Measurements from ENCODE around the gene ZNF710. TPM values are rescaled to one million over a fixed set of nuclear protein-coding genes. Genes with fewer than 3 reads are reported as not detected.
A peak's percentile ranks its signal among the peaks of the same experiment; 100 is the strongest.
"Not testable (repeated sequence)": the region's sequence is repeated elsewhere in the genome, so short reads cannot be mapped to it uniquely, and the experiment has no call there.

ZNF710 gene
- polyA plus RNA-seq (ENCODE audit: insufficient read length in 3 of 3) = 10 to 100 TPM; 15.8 to 17.4 (median 16.9) TPM

GRCh38 chr15:90001062-90001682, at the start of gene ZNF710:
Gene ZNF710 (plus strand): TSS chr15:90001324. CDS start chr15:90067138, 65,814 bp downstream.
- DNase-seq (ENCODE audit: low read depth in 3 of 3, low spot score in 2 of 3) = peak in 1 of 3 donors; percentile 54

- no peak for DNase-seq (ENCODE audit: low read depth in 3 of 3, low spot score in 2 of 3)
Observed at GRCh38 chr15:89954541-89954940, 46.6 kb upstream of the ZNF710 start.

GRCh38 chr15:89955449-89955998, 45.6 kb upstream of the ZNF710 start:
- DNase-seq (ENCODE audit: low read depth in 3 of 3, low spot score in 2 of 3) = not testable (repeated sequence)

- DNase-seq (ENCODE audit: low read depth in 3 of 3, low spot score in 2 of 3) = no peak
Observed at GRCh38 chr15:89958107-89958805, 42.9 kb upstream of the ZNF710 start.

- DNase-seq (ENCODE audit: low read depth in 3 of 3, low spot score in 2 of 3) = no peak
Observed at GRCh38 chr15:89963301-89964231, 37.6 kb upstream of the ZNF710 start.

GRCh38 chr15:89964232-89964954, 36.7 kb upstream of the ZNF710 start:
- DNase-seq (ENCODE audit: low read depth in 3 of 3, low spot score in 2 of 3) = no peak

GRCh38 chr15:89967881-89968280, 33.2 kb upstream of the ZNF710 start:
- no peak for DNase-seq (ENCODE audit: low read depth in 3 of 3, low spot score in 2 of 3)

GRCh38 chr15:89971592-89971997, 29.5 kb upstream of the ZNF710 start:
- peak; percentile 21 to 47 (median 36) for DNase-seq (ENCODE audit: low read depth in 3 of 3, low spot score in 2 of 3)

GRCh38 chr15:89972085-89972484, 29.0 kb upstream of the ZNF710 start:
- DNase-seq (ENCODE audit: low read depth in 3 of 3, low spot score in 2 of 3) = no peak

GRCh38 chr15:89975482-89976245, 25.5 kb upstream of the ZNF710 start:
- DNase-seq (ENCODE audit: low read depth in 3 of 3, low spot score in 2 of 3) = no peak

GRCh38 chr15:89976246-89976600, 24.9 kb upstream of the ZNF710 start:
- no peak for DNase-seq (ENCODE audit: low read depth in 3 of 3, low spot score in 2 of 3)

- not testable (repeated sequence) for DNase-seq (ENCODE audit: low read depth in 3 of 3, low spot score in 2 of 3)
Observed at GRCh38 chr15:89977836-89978235, 23.3 kb upstream of the ZNF710 start.

- no peak for DNase-seq (ENCODE audit: low read depth in 3 of 3, low spot score in 2 of 3)
Observed at GRCh38 chr15:89978914-89979313, 22.2 kb upstream of the ZNF710 start.

- DNase-seq (ENCODE audit: low read depth in 3 of 3, low spot score in 2 of 3) = no peak
Observed at GRCh38 chr15:89980896-89981295, 20.2 kb upstream of the ZNF710 start.

GRCh38 chr15:89982315-89983055, 18.6 kb upstream of the ZNF710 start:
- DNase-seq (ENCODE audit: low read depth in 3 of 3, low spot score in 2 of 3) = no peak

GRCh38 chr15:89984001-89984400, 17.1 kb upstream of the ZNF710 start:
- no peak for DNase-seq (ENCODE audit: low read depth in 3 of 3, low spot score in 2 of 3)

GRCh38 chr15:89984421-89985010, 16.6 kb upstream of the ZNF710 start:
- DNase-seq (ENCODE audit: low read depth in 3 of 3, low spot score in 2 of 3) = no peak

- DNase-seq (ENCODE audit: low read depth in 3 of 3, low spot score in 2 of 3) = no peak
Observed at GRCh38 chr15:89985111-89985510, 16.0 kb upstream of the ZNF710 start.

Data from right renal cortex interstitium (tissue), 3 donors.